IPS DF 4.7 (cell line): ENCODE measurements around the gene ASL.
"Not testable (repeated sequence)": the region's sequence is repeated elsewhere in the genome, so short reads cannot be mapped to it uniquely, and the experiment has no call there.

ENCODE experiments used
- DNase-seq: peaks from one replicate; pipeline ENCODE4 v3.0.0-alpha.2; 2013; ENCODE audit warnings: low spot score; ENCODE audit errors: extremely low read depth

ASL gene

GRCh38 chr7:66076462-66077329 lies 1.1 kb downstream of the ASL start:
- DNase-seq: no peak

GRCh38 chr7:66078067-66078466 lies 2.4 kb downstream of the ASL start:
- DNase-seq: no peak

GRCh38 chr7:66082083-66082482 lies 6.5 kb downstream of the ASL start:
- DNase-seq: no peak

DNA sequence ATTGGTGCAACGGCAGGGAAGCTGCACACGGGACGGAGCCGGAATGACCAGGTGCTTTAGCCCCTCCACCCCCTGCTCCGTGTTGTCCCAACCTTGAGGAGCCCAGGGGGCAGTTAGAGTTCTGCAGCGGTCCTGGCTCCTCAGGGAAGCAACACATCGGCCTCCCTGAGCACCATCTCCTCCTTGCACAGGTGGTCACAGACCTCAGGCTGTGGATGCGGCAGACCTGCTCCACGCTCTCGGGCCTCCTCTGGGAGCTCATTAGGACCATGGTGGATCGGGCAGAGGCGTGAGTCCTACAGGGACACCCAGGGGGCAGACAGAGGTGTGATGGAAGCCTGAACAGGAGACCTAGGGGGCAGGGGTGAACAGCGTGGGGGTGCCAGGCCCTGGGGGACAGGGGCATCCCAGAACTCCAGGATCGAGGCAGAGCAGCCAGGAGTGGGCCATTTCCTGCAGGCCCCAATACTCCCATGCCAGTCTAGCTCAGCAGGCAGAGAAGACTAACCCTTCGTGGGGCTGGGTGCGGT lies 7.3 kb downstream of the ASL start:
- DNase-seq: no peak

- DNase-seq: no peak
Observed at GRCh38 chr7:66083677-66084076, 8.1 kb downstream of the ASL start.

- DNase-seq: no peak
Observed at GRCh38 chr7:66088861-66089838, 13.5 kb downstream of the ASL start.

DNA sequence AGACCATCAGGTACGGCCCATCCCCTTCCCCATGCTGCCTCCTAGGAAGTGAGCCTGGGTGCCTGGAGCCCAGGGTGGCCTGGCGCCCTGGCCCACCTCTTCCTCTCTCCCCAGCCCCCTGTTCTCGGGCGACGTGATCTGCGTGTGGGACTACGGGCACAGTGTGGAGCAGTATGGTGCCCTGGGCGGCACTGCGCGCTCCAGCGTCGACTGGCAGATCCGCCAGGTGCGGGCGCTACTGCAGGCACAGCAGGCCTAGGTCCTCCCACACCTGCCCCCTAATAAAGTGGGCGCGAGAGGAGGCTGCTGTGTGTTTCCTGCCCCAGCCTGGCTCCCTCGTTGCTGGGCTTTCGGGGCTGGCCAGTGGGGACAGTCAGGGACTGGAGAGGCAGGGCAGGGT lies 17.0 kb downstream of the ASL start:
- no peak for DNase-seq

DNA sequence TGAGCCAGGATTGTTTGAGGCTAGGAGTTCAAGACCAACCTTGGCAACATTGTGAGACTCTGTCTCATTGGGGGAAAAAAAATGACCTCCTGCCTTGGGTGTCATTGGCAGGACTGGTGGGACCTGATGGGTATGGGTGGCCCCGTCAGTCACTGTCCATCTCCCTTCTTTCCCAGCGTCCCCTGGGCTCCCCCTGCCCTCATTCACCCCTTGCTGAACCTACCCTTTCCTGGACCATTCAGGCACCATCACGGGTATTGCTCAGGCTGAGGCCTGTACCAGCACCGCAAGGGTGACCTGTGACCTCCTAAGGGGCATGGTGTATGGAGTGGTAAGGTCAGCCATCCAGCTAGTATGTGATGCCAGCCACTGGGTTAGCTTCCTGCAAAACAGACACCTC lies 19.4 kb downstream of the ASL start:
- no peak for DNase-seq

DNA sequence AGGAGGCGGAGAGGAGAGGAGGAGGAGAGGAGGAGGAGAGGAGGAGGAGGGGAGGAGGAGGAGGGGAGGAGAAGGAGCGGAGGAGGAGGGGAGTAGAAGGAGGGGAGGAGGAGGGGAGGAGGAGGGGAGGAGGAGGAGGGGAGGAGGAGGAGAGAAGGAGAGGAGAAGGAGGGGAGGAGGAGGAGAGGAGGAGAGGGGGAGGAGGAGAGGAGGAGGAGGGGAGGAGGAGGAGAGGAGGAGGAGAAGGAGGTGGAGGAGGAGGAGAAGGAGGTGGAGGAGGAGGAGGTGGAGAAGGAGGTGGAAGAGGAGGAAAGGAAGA lies 23.6 kb downstream of the ASL start:
- no peak for DNase-seq

DNA sequence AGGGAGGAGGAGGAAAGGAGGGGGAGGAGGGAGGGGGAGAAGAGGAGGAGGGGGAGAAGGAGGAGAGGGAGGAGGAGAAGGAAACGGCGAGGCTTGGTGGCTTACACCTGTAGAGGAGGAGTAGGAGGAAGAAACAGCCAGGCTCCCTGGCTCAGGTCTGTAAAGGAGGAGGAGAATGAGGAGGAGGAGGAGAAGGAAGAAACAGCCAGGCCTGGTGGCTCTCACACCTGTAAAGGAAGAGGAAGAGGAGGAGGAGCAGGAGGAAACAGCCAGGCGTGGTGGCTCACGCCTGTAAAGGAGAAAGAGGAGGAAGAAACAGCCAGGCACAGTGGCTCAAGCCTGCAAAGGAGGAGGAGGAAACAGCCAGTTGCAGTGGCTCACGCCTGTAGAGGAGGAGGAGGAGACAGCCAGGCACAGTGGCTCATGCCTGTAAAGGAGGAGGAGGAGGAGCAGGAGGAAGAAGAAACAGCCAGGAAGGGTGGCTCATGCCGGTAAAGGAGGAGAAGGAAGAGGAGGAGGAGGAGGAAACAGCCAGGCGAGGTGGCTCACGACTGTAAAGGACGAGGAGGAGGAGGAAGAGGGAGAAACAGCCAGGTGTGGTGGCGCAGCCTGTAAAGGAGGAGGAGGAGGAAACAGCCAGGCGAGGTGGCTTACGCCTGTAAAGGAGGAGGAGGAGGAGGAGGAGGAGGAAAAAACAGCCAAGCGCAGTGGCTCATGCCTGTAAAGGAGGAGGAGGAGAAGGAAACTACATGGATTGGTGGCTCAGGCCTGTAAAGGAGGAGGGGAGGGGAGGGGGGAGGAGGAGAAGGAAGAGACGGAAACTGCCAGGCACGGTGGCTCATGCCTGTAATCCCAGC lies 24.2 kb downstream of the ASL start:
- peak; percentile 51 for DNase-seq

- DNase-seq: no peak
Observed at GRCh38 chr7:66100408-66101050, 24.9 kb downstream of the ASL start.

GRCh38 chr7:66102168-66102567 lies 26.5 kb downstream of the ASL start:
- DNase-seq: not testable (repeated sequence)

GRCh38 chr7:66103994-66104393 lies 28.4 kb downstream of the ASL start:
- DNase-seq: not testable (repeated sequence)

GRCh38 chr7:66105263-66105748 lies 29.7 kb downstream of the ASL start:
- no peak for DNase-seq

- DNase-seq: not testable (repeated sequence)
Observed at GRCh38 chr7:66108410-66108809, 32.8 kb downstream of the ASL start.

- DNase-seq: no peak
Observed at GRCh38 chr7:66110856-66111255, 35.2 kb downstream of the ASL start.

DNA sequence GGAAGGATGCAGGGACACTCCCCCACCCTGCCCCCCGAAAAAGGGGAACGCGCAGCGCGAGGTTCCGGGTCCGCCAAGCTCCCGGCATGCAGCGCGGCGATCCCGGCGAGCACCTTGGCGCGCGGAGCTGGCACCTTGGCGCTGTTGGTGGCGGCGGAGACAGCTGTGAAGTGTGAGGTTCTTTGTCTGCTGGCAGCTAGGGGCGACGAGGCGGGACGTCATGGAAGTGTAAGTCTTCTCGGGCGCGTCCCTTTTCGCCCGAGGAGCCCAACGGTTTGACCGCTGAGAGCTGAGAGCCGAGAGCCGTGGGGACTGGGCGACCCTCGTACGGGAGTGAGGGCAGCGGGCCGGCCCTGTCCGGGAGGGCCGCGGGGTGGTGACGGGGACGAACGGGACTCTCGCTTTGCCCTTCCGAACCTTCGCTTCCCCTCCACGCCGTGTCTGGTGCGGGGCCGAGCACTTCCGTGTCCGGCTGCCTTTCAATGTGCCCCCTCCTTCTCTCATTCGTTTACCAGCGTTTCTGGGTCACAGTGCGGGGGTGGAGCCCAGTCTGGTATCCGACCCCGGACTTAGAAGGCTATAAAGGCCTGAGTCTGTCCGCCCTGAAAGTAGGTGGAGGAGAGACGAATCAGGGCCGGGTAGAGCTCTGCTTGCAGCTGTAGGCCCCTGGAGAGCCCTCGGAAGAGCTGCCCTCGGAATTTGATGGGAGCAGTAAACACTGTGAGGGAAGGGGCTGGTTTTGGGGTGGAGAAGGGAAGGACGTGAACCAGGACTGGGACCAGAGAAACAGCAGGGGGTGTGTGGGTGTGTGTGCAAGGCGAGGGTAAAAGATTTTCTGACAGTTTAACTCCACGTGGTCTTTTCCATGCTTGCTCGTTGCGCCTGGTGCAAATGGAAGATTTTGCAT lies 39.4 kb downstream of the ASL start, which contains the start of gene CRCP:
Gene CRCP, plus strand, starts transcription at position 105 of the 907 bp plus-strand sequence. Its CDS starts 116 bp downstream, at position 221.
- DNase-seq: peak; percentile 38

- DNase-seq: not testable (repeated sequence)
Observed at GRCh38 chr7:66116680-66117420, 41.2 kb downstream of the ASL start.

DNA sequence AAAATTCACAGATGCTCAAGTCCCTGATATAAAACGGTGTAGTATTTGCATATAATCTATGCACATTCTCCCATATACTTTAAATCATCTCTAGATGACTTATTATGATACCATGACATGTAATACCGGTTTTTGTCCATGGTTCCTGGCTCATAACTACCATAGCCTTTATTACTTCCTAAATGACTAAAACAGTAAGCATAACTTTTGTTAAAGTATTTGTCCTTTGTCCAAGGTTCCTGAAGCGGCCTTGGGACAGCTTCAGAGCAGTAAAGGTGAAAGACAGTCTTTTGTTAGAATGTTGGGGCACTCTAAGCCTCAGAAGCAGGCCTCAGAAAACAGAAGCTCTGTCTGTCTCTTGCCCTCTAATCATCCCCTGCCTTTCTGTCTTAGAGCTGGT lies 43.0 kb downstream of the ASL start:
- DNase-seq: no peak
